ENCODE data around the gene RGS7.

RGS7 gene

DNA sequence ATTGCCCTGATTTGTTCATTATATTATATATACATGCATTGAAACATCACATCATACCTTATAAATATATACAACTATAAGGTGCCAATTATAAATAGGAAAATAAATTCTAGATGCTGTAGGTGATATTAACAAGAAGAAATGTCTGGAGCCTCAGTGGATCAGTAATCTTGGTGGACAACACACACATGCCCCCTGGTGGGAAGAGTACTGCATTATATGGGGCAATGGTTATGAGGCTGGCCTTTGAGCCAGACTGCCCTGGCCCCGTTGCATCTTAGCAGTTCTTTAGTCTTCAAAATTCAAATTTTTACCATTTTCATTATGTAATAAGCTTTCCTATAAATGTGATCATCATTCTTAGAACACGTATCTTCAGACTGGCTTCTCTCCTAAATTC is 410.1 kb downstream of the RGS7 start:
- Histone ChIP-seq H3K4me2 (ENCODE audit: low read length) (no peak overlapping the region), H3K9ac (ENCODE audit: low read length) (no peak overlapping the region), H3K27ac (ENCODE audit: low read length) (no peak overlapping the region), H3K4me3 (ENCODE audit: low read length) (no peak overlapping the region), H3K79me2 (ENCODE audit: low read length) (no peaks in the 10 kb centered on the region), H3K27me3 (ENCODE audit: low read depth, low read length) (no peaks in the 10 kb centered on the region), H2AFZ (ENCODE audit: low read depth, low read length) (no peak overlapping the region), H3K4me1 (ENCODE audit: low read length) (no peaks in the 10 kb centered on the region), H3K9me3 (ENCODE audit: insufficient read depth, low read length) (no peaks in the 10 kb centered on the region), H3K36me3 (replicated peaks; ENCODE audit: low read depth, low read length) (no peaks in the 10 kb centered on the region), H4K20me1 (ENCODE audit: insufficient read depth, low read length) (no peaks in the 10 kb centered on the region)
- no peak for TF ChIP-seq EZH2phosphoT487 (IDR thresholded peaks at IDR 0.05; ENCODE audit: low read depth)
- TF ChIP-seq, protein P1, sequence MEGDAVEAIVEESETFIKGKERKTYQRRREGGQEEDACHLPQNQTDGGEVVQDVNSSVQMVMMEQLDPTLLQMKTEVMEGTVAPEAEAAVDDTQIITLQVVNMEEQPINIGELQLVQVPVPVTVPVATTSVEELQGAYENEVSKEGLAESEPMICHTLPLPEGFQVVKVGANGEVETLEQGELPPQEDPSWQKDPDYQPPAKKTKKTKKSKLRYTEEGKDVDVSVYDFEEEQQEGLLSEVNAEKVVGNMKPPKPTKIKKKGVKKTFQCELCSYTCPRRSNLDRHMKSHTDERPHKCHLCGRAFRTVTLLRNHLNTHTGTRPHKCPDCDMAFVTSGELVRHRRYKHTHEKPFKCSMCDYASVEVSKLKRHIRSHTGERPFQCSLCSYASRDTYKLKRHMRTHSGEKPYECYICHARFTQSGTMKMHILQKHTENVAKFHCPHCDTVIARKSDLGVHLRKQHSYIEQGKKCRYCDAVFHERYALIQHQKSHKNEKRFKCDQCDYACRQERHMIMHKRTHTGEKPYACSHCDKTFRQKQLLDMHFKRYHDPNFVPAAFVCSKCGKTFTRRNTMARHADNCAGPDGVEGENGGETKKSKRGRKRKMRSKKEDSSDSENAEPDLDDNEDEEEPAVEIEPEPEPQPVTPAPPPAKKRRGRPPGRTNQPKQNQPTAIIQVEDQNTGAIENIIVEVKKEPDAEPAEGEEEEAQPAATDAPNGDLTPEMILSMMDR (IDR thresholded peaks at IDR 0.05; ENCODE audit: low read depth, low read length), result peak; percentile 67

DNA sequence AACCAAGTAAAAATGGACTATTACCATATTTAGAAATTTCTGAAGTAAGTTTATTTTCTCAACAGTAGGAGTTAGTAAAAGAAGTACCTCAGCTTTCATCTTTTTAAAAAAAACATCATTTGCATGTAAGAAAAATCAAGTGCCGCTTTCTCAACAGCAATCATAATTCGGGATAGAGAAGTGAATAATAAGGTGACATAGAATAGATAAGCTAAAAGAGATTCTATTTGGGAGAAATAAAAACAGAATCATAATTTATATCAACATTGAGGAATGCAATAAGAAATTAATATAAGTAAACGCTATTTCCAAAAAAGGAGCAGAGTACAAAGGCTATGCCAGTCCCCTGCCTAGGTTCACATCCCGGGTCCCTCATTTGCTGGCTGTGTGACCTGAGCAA is 414.1 kb downstream of the RGS7 start:
- H3K4me1 ChIP-seq (ENCODE audit: low read length), result no peaks in the 10 kb centered on the region
- peaks cover 1% of the 10 kb centered on the region; the same call in 1 of the 2 replicates for H3K9me3 ChIP-seq (ENCODE audit: insufficient read depth, low read length)
- H3K4me3 ChIP-seq (ENCODE audit: low read length), result no peak overlapping the region
- TF ChIP-seq EZH2phosphoT487 (IDR thresholded peaks at IDR 0.05; ENCODE audit: low read depth), result no peak
- TF ChIP-seq, protein P1 (IDR thresholded peaks at IDR 0.05; ENCODE audit: low read depth, low read length), result no peak
- H3K4me2 ChIP-seq (ENCODE audit: low read length), result no peak overlapping the region
- no peak overlapping the region for H3K9ac ChIP-seq (ENCODE audit: low read length)
- no peak overlapping the region for H2AFZ ChIP-seq (ENCODE audit: low read depth, low read length)
- no peaks in the 10 kb centered on the region for H4K20me1 ChIP-seq (ENCODE audit: insufficient read depth, low read length)
- H3K27ac ChIP-seq (ENCODE audit: low read length), result no peak overlapping the region
- no peaks in the 10 kb centered on the region for H3K36me3 ChIP-seq (replicated peaks; ENCODE audit: low read depth, low read length)
- H3K79me2 ChIP-seq (ENCODE audit: low read length), result no peaks in the 10 kb centered on the region
- H3K27me3 ChIP-seq (ENCODE audit: low read depth, low read length), result no peaks in the 10 kb centered on the region

DNA sequence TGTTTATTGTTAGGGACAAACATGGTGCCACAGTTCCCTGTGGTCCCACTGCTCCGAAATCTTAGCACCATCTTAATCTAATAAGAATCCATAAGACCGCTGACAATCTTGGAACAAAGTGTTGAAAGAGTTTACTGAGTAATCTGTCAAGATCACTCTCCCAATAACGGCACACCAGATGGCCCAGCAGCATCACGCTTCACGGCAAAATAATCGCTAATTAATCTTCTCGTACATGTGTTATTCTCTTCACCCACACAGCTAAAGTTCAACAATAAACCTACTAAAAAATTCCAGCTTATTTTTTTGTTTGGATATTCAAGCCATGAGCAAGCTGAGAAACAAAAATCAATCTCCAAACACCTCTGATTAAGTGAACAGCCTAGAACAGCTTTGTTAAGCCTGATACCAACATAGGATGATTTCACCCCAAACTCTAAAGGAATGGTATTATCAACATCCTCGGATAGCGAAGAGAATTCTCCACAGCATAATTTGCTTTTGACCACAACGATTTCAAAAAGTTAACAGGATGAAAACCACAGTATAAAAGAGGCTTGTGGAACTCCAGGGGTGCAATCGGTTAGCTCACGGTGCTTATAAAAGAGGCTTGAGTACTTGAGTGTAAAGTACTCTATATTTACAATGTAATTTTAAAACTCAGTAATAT is 415.2 kb downstream of the RGS7 start:
- no peak for TF ChIP-seq EZH2phosphoT487 (IDR thresholded peaks at IDR 0.05; ENCODE audit: low read depth)
- no peak overlapping the region for H2AFZ ChIP-seq (ENCODE audit: low read depth, low read length)
- H3K9ac ChIP-seq (ENCODE audit: low read length), result no peak overlapping the region
- H3K4me1 ChIP-seq (ENCODE audit: low read length), result no peaks in the 10 kb centered on the region
- H3K27ac ChIP-seq (ENCODE audit: low read length), result no peak overlapping the region
- H3K36me3 ChIP-seq (replicated peaks; ENCODE audit: low read depth, low read length), result no peaks in the 10 kb centered on the region
- H3K9me3 ChIP-seq (ENCODE audit: insufficient read depth, low read length), result peaks cover 12% of the 10 kb centered on the region; the same call in 1 of the 2 replicates
- no peaks in the 10 kb centered on the region for H4K20me1 ChIP-seq (ENCODE audit: insufficient read depth, low read length)
- no peaks in the 10 kb centered on the region for H3K79me2 ChIP-seq (ENCODE audit: low read length)
- no peak overlapping the region for H3K4me3 ChIP-seq (ENCODE audit: low read length)
- H3K4me2 ChIP-seq (ENCODE audit: low read length), result no peak overlapping the region
- H3K27me3 ChIP-seq (ENCODE audit: low read depth, low read length), result no peaks in the 10 kb centered on the region

DNA sequence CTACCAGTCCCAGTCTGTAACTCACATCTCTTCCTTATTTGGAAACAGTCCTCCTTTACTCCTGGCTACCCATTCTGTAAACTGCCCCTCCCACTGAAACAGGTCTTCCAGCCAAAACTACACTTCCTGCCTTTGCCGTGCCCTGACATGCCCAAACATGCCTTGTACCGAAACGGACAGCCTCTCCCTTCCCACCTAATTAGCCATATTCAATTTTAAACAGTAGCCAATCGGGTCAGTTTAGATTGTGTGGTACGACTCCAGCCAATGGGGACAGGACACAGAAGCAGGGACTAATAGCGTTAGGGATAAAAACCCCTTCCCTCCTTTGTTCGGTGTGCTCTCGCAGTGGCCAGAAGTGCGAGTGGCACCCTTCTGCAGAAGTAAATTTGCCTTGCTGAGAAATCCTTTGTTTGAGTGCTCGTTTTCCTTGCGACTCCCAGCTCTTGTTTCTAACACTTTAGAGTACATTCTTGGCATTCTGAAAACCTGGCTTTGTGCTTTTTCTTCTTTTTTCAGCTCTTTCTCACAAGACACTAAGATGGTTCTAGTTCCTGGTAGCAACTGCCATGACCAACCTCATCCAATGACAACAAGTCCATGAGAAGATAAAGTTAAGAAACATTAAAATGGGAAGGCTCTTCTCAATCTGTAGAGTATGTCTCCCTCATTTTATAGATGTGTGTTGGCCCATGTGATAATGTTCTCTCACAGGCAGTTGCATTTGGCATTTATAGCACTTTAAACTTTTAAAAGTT is 419.9 kb downstream of the RGS7 start:
- no peaks in the 10 kb centered on the region for H3K79me2 ChIP-seq (ENCODE audit: low read length)
- H3K9me3 ChIP-seq (ENCODE audit: insufficient read depth, low read length), result peaks cover 26% of the 10 kb centered on the region; the same call in 1 of the 2 replicates
- no peak overlapping the region for H2AFZ ChIP-seq (ENCODE audit: low read depth, low read length)
- no peak overlapping the region for H3K4me2 ChIP-seq (ENCODE audit: low read length)
- no peak overlapping the region for H3K27ac ChIP-seq (ENCODE audit: low read length)
- no peak for TF ChIP-seq EZH2phosphoT487 (IDR thresholded peaks at IDR 0.05; ENCODE audit: low read depth)
- TF ChIP-seq, protein P1 (IDR thresholded peaks at IDR 0.05; ENCODE audit: low read depth, low read length), result no peak
- no peaks in the 10 kb centered on the region for H4K20me1 ChIP-seq (ENCODE audit: insufficient read depth, low read length)
- H3K36me3 ChIP-seq (replicated peaks; ENCODE audit: low read depth, low read length), result no peaks in the 10 kb centered on the region
- H3K4me1 ChIP-seq (ENCODE audit: low read length), result no peaks in the 10 kb centered on the region
- no peak overlapping the region for H3K9ac ChIP-seq (ENCODE audit: low read length)
- H3K27me3 ChIP-seq (ENCODE audit: low read depth, low read length), result no peaks in the 10 kb centered on the region
- no peak overlapping the region for H3K4me3 ChIP-seq (ENCODE audit: low read length)

All from OCI-LY3 (cell line).